PC-9 (cell line): ENCODE results near the gene NAT8.
"Not testable (repeated sequence)": the region's sequence is repeated elsewhere in the genome, so short reads cannot be mapped to it uniquely, and the experiment has no call there.

Source experiments
- EZH2 ChIP-seq: fragments of 200-600 bp; sonication (generic); IDR thresholded peaks from 2 replicates; pipeline ENCODE4 v1.8.0; 2017; ENCODE audit warnings: antibody characterized with exemption, low read depth
- TF ChIP-seq, protein P1 (sequence below): fragments of 200-600 bp; sonication (generic); conservative IDR thresholded peaks from 2 replicates; pipeline ENCODE4 v1.6.1; 2017; ENCODE audit warnings: mixed run types, antibody characterized with exemption, mild to moderate bottlenecking, moderate library complexity

- TF ChIP-seq, protein P1, sequence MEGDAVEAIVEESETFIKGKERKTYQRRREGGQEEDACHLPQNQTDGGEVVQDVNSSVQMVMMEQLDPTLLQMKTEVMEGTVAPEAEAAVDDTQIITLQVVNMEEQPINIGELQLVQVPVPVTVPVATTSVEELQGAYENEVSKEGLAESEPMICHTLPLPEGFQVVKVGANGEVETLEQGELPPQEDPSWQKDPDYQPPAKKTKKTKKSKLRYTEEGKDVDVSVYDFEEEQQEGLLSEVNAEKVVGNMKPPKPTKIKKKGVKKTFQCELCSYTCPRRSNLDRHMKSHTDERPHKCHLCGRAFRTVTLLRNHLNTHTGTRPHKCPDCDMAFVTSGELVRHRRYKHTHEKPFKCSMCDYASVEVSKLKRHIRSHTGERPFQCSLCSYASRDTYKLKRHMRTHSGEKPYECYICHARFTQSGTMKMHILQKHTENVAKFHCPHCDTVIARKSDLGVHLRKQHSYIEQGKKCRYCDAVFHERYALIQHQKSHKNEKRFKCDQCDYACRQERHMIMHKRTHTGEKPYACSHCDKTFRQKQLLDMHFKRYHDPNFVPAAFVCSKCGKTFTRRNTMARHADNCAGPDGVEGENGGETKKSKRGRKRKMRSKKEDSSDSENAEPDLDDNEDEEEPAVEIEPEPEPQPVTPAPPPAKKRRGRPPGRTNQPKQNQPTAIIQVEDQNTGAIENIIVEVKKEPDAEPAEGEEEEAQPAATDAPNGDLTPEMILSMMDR = not testable (repeated sequence)
- not testable (repeated sequence) for TF ChIP-seq EZH2
These were observed 37.0 kb upstream of the NAT8 start for GRCh38 chr2:73679237-73679636.
